ENCODE results near the gene CDKAL1.

DNA sequence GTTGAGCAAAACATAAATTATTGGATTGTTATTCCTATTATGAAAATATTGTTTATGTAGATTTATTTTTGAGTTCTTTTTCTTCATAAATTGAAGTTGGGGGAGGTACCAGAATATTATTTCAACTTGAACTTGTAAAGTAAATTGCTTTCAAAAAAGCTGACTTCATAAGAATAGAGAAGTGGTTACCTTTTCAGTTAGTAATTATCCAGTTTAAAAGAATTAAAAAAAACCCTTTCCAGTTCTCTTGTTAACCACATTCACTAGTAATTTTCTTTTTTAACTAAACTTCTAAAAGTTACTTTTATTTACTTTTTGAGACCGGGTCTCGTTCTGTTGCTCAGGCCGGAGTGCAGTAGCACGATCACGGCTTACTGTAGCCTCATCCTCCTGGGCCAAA, 124.3 kb downstream of the CDKAL1 start:
- no peak for TF ChIP-seq RAD21 (CRISPR knock-in tag; IDR thresholded peaks at IDR 0.05)
- no peak for TF ChIP-seq CTCF (CRISPR knock-in tag; IDR thresholded peaks at IDR 0.05)
- TF ChIP-seq EP300 (IDR thresholded peaks at IDR 0.05; ENCODE audit: low read depth in 2 of 2, low read length in 2 of 2): no peak
- TF ChIP-seq EP300 (CRISPR knock-in tag; IDR thresholded peaks at IDR 0.05; ENCODE audit: borderline replicate concordance): no peak
- no peak for TF ChIP-seq FIP1L1 (IDR thresholded peaks at IDR 0.05; ENCODE audit: borderline replicate concordance, insufficient read depth, low read depth, low read length)
- no peak for TF ChIP-seq HNF4G (IDR thresholded peaks at IDR 0.05; ENCODE audit: borderline replicate concordance, low read depth, low read length)
- TF ChIP-seq HNF4G (CRISPR knock-in tag; IDR thresholded peaks at IDR 0.05; ENCODE audit: borderline replicate concordance, low read depth): no peak
- TF ChIP-seq BRCA1 (CRISPR knock-in tag; IDR thresholded peaks at IDR 0.05): no peak
- no peak for TF ChIP-seq MYC (CRISPR knock-in tag; IDR thresholded peaks at IDR 0.05; ENCODE audit: borderline replicate concordance)
- TF ChIP-seq ZFP36L2 (CRISPR knock-in tag; IDR thresholded peaks at IDR 0.05): no peak
- TF ChIP-seq, protein P1, sequence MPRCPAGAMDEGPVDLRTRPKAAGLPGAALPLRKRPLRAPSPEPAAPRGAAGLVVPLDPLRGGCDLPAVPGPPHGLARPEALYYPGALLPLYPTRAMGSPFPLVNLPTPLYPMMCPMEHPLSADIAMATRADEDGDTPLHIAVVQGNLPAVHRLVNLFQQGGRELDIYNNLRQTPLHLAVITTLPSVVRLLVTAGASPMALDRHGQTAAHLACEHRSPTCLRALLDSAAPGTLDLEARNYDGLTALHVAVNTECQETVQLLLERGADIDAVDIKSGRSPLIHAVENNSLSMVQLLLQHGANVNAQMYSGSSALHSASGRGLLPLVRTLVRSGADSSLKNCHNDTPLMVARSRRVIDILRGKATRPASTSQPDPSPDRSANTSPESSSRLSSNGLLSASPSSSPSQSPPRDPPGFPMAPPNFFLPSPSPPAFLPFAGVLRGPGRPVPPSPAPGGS (CRISPR knock-in tag; IDR thresholded peaks at IDR 0.05): no peak
- TF ChIP-seq DNMT1 (CRISPR knock-in tag; IDR thresholded peaks at IDR 0.05): no peak
- no peak for TF ChIP-seq SKI (IDR thresholded peaks at IDR 0.05; ENCODE audit: partially characterized antibody)
